Measurements from ENCODE around the gene MATK.
A peak's percentile ranks its signal among the peaks of the same experiment; 100 is the strongest.
"Not testable (repeated sequence)": the region's sequence is repeated elsewhere in the genome, so short reads cannot be mapped to it uniquely, and the experiment has no call there.

The MATK gene

DNA sequence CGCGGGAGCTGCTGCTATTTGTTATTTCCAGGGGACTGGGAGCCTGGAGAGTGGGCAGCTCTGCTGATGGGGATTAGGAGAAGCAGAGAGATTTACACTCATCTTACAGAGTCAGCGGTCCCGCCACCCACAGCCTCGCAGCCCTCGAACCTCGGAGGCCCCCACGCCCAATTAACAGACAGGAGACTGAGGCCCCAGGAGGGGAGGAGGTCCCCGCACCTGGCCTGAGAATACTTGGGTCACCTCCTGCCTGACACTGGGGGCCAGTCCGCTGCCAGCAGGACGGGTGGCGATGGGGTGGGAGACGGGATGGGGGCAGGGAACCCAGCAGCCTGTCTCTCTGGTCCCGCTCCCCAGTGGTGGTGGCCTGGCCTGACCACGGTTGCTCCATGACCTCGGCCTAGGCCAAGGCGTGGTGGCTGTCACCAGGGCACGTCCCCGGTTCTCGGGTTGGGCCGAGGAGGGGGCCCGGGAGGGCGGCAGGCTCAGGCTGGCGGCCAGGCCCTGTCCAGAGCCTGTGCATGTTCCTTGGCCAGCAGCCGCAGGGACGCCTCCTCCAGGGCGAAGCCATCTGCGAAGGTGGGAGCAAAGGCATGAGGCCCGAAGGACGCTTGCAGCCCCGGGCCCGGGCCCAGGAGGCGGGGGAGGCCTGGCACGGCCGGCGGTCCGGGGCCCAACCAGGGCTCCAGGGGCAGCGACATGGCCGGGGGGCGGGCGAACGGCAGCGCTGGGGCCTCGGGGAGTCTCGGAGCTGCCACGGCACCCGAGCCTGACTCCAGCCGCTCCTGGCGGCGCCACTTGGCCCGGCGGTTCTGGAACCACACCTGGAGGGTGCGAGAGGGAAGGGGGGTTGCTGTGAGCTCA, 15.8 kb downstream of the MATK start:
- DNase-seq = no peak

DNA sequence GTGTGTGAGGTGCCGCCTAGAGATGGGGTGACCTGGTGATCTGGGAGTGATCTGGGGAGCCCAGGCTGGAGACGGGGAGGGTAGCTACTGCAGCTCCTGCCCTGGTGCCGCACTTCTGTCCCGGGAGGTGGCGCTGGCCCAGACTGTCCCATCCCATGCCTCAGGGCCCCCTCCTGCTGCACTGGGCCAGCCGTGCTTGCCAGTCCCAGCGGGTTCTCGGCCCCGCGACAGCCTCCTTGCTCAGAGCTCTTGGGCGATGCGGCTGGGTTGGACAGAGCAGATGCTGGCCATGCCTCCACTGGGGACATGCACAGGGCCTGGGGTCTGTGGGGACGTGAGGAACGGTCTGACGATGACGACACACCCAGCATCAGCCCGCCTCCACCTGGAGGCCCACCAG, 16.7 kb downstream of the MATK start:
- no peak for DNase-seq

DNA sequence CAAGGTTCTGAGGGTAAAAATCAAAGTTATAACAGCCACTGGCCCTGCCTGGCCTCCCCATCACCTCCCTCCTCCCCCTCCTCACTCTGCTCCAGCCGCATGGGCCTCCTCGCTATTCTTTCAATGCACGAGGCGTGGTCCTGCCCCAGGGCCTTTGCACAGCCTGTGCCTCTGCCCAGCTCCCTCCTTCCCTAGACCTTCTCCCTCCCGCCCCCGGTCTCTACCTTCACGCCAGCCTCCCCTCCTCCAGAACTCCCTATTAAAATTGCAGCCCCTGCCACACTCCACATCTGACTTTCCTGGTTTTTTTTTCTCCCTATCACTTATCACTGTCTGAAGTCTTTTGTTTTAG, 17.5 kb downstream of the MATK start:
- no peak for DNase-seq

DNA sequence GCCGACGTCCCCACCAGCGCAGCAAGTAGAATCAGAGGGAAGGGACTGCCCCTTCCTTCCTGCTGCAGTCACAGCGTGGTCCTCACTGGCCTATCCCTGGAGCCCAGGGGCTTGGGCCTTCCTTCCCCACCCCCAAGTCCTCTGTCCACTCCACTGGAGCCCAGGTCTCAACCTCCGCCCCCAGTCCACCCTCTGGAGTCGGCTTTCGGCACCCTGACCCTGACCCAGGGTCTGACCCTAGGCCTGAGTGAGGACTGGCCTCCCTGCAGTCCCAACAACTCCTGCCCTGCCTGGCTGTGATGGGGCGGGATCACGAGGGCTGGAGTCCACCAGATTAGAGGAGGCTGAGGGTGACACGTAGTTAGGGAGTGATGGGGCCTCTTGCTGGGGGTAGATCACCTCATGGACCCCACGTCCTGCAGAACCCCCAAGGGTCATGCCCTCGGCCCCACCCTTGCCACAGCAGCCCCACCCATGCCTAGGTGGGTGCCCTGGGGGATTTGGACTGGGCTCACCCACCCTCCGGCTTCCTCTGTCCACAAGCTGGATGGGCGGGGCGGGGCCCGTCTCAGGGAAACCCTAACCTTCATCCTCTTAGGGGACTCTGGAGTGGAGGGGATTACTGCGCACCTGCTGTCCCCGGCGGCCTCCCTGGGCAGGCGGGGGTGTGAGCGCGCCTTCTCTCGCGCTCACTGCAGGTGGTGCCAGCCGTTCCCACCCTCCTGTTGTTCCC, 18.0 kb downstream of the MATK start:
- no peak for DNase-seq

DNA sequence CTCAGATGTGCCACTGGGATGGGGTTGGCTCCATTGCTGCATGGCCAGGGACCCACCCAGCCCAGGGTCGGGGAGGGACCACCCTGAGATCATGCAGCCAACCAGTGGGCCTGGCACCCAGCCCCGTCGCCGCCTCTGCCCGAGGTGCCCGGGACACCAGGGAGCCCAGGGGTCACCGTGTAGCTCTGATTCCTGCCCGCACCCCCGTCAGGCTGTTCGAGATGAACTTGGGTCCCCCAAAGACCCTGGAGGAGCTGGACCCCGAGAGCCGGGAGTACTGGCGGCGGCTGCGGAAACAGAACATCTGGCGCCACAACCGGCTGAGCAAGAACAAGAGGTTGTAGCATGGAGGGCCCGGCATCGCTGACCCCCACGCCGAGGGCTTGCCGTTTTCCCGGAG, 19.1 kb downstream of the MATK start:
- no peak for DNase-seq

DNA sequence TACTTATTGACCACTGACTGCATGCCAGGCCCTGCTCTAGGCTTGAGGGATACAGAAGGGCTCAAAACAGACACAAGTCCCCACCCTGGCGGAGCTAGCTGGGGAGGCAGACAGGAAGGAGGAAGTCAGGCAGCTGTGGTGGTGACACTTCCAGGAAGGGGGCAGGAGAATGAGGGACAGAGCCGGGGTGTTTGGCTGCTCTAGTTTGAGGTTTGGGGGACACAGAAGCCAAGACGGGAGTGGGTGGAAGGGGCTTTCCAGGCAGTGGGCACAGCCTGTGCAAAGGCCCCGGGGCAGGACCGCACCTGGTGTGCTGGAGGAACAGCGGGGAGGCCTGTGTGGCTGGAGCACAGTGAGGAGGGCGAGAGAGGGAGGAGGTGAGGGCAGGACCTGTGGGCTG, 19.7 kb downstream of the MATK start:
- DNase-seq = no peak

DNA sequence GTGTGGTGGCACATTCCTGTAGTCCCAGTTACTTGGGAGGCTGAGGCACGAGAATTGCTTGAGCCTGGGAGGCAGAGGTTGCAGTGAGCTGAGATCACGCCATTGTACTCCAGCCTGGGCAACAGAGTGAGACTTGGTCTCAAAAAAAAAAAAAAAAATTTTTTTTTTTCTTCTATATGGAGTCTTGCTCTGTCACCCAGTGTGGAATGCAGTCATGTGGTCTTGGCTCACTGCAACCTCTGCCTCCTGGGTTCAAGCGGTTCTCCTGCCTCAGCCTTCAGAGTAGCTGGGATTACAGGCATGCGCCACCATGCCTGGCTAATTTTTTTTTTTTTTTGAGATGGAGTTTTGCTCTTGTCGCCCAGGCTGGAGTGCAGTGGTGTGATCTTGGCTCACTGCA, 20.4 kb downstream of the MATK start:
- DNase-seq = not testable (repeated sequence)

DNA sequence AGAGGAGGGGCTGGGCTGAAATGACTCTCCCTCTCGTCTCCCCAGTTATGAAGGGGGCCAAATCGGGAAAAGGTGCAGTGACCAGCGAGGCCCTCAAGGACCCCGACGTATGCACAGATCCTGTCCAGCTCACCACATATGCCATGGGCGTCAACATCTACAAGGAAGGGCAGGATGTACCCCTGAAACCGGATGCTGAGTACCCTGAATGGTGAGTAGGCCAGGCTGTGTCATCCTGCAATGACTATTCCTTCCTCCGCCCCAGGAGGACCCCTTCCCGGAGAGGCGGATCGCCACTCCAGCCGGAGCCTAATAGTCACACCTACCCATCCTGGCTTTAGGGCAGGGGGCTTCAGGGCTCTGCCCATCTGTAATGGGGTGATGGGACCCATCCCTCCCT, 21.1 kb downstream of the MATK start:
- DNase-seq = no peak

DNA sequence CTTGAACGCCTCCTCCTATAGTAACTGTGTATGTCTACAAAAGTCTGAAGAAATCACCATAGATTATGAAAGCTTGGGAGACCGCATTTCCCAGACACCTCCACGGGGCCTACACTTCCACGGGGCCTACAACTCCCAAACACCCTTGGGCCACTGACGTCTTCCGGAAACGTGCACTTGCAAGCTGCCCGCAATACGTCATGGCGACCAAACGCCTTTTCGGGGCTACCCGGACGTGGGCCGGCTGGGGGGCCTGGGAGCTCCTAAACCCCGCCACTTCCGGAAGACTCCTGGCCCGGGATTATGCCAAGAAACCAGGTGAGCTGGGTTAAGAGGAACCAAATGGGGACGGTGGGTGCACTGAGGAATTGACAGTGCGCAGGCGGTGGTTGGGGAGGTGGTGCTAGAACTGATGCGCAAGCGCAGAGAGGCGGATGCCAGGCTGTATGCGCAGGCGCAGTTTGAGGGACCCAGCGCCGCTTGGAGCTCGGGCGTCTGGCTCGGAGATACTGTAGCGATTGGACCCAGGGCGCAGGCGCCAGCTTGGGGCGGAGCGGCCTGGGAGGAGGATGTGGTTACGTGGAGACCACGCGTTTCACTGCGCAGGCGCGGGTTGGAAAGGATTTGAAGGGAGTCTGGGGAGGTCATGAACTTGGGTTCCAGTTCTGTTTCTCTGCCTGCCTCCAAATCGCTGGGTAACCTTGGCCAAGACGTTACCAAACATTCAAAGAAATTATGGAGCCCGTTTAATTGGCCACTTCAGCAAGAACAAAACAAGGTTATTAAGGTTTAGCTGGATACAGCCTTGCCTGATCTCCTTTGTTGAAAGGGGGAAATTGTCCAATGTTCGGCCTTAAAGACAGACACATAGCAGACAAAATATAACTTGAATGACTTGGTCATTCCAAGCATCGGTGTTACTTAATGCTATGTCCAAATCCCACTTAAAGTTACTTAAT, 23.4 kb downstream of the MATK start, which contains the start of gene MRPL54:
Gene MRPL54, plus strand, starts transcription at position 182 of the 959 bp plus-strand sequence. Its CDS starts 19 bp downstream, at position 201.
- DNase-seq = peak; percentile 99

DNA sequence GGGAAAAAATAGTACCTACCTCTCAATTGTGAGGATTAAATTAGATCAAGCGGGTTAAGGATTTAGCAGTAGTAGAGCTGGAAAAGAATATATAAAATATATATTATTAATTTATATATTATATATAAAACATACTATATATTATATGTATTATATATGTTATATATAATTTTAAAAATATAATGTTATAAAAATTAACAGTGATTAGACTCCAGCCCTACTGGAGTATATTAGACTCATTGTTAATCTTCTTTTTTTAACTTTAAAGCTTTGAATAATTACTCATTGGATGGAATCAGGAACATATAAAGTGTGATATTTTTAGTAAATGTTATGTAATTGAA, 24.1 kb downstream of the MATK start:
- no peak for DNase-seq

DNA sequence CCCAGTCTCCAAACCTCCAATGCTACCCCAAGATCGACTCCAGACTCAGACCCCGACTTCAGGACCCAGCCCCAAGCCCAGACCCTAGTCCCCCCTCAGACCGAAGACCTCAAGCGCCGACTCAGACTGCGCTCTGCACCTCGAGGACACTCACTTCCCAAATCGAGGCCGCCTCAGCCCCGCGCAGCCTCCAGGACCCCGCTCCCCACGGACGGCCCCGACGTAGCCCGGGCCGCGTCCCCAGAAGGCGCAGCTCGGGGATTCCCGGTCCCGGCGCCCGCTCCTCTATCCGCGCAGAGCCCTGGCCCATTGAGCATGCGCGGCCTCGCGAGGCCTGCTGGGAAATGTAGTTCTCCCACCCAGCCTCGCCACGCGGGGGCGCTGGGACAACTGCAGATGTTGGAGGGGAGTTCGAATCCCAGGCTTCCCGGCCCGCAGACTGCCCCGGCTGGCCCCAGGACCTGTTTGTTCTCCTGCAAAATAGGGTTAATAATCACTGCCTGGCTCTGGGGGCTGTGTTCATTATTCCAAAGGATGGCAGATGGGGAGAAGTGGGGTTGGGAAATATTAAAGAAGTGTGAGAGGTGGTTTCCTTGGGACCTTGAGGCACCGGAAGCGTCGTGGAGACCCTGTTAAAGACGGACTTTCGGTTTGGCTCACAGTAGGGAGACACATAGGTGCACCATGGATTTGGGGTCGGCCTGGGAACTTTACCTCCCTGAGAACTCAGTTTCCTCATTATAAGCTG, 24.6 kb downstream of the MATK start, which contains the start of gene APBA3:
Gene APBA3, minus strand, starts transcription at position 311 of the 748 bp plus-strand sequence. CDS start 1,428 bp downstream, outside the sequence.
- DNase-seq = peak; percentile 76

DNA sequence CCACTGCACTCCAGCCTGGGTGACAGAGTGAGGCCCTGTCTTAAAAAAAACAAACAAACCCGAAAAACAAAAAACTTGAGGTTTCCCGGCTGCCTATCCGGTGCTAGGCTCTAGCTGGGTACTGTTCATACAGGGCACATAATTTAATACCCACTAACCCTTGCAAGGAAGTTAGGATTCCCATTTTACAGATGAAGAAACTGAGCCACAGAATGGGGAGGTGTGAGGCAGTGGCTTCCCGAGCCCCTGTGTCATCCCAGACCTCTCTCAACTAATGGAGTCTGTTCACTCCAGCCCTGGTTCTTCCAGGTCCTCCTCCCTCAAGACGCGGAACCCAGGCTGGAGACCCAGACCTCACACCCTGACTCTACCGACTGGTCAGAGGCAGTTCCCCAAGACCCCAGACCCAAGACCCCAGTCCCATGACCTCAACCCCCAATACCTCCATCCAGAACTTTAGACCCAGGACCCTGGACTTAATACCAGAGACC, 25.3 kb downstream of the MATK start:
- no peak for DNase-seq

DNA sequence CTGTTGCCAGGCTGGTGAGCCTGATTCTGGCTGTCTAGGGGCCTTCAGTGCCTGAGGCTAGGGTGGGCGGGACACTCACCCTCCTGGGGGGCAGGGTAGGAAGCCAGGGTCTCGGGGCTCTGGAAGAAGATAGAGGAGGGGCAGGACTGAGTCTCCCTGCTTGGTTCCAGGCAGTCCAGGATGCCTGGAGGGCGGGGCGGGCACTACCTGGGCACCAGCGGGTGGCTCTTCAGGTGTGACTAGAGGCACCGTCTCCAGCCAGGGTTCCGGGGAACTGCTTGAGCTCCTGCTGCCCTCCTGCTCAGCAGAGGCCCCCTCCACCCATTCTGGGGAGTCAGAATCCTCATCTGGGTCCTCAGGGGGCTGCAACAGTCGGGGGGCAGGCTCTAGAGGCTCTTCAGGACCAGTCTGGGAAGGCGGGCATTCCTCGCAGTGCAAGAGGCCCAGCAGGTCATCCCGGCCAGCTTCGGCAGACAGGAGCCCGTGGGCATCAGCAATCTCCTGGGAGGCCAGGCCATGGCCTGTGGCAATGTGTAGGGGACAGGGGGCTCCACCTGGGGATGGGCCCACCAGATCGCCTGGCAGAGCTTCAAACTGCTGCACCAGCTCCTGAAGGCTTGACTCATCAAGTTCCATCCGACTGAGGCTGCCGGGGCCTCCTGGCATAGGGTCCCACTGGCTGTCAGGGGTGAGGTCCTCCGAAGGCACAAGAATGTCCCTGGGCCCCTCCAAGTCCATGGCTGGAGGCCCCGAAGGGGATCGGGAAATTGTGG, 26.5 kb downstream of the MATK start:
- no peak for DNase-seq

DNA sequence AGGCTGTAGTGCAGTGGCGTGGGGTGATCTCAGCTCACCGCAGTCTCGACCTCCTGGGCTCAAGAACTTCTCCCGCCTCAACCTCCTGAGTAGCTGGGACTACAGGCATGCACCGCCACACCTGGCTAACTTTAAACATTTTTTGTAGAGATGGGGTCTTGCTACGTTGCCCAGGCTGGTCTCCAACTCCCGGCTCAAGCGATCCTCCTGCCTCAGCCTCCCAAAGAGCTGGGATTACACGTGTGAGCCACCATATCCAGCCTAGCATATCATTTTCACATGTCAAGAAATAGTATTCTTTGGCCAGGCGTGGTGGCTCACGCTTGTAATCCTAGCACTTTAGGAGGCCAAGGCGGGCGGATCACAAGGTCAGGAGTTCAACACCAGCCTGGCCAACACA, 27.9 kb downstream of the MATK start:
- DNase-seq = not testable (repeated sequence)

DNA sequence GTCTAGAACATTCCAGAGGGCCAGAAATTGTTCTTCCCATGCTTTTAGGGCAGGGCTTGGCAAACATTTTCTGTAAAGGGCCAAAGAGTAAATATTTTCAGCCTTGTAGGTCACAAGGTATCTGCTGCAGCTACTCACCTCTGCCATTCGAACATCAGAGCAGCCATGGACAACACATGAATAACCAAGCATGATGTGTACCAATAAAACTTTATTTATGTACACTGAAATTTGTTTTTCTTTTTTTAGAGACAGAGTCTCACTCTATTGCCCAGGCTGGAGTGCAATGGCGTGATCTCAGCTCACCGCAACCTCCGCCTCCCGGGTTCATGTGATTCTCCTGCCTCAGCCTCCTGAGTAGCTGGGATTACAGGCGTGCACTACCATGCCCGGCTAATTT, 28.5 kb downstream of the MATK start:
- DNase-seq = not testable (repeated sequence)

DNA sequence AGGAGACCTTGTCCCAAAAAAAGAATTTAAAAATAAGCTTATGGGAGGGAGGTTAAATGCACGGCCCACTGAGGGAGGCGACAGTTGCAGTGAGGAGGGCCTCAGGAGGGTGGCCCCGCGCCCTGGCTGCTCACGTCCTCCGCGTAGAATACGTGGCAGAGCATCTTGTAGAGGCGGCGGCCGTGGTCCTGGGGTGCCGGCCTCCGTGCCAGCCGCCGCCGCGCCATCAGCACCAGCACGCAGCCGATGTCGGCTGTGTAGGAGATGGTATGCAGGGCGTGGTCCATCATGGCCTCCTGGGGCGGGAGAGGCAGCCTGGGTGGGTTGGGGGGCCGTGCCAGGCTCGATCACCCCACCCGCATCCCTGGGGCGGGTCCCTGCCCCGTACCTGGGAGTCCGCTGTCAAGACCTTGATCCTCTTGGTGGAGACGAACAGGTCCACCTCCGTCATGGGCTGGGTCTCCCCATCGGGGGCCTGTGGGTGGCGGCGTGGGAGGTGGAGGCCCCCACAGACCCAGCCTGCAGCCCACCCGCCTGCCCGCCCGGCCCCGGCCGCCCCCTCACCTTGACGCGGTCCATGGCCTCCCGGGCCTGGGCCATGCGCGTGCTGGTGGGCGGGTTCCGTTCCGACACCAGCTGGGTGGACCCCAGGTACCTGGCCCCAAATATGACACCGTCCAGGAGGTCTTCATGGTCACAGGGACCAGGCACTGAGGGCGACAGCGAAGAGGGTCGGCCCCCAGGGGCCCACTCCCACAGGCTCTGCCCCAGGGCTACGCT, 32.4 kb downstream of the MATK start:
- no peak for DNase-seq

DNA sequence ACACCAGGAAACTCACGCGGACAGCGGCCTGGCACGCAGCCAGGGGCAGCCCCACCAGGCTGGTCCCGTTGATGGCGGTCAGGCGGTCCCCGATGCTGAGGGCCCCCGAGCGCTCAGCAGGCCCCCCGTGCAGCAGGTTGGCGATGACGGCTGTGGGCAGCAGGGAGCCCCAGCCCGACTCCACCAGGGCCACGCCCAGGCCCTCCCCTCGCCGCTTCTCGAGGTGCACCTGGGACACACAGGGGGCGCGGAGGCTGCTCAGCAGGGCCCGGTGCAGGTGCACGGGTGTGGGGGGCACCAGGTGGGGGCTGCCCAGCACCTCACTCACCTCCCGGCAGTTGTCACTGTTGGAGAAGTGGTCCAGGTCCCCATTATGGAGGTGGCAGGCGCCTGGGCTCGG, 33.7 kb downstream of the MATK start:
- no peak for DNase-seq

DNA sequence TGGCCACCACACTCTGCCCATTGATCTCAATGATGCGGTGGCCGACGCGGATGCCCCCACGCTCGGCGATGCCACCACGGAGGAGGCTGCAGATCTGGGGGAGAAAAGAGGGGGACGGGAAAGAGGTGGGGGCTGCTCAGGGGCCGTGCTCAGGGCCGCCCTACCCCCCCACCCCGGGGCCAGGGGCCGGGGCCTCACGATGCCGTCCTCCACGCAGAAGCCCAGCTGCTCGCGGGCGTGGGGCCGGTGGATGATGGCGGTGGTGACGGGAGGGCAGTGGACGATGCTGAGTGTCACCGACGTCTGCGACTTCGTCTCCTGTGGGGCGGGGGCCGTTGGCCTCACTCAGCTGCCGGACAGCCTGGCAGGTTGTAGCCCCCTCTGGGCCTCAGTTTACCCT, 34.9 kb downstream of the MATK start:
- DNase-seq = no peak

DNA sequence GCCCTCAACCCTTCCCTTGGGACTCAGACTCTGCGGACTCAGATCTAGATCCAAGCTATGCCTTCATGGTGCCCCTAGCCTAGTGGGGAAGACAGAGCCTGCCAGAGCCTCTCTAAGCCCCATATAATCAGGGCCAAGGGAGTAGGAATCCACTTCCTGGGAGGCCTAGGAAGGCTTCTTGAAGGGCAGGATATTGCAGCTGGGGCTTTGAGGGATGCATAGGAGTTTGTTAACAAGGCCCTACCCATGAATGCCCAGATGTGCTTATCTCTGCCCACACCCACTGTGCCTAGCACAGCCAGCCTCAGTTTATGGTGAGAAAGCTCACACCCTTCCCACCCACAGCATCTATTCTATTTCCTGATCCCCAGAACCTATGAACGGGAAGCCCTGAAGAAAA, 36.0 kb downstream of the MATK start:
- DNase-seq = no peak

DNA sequence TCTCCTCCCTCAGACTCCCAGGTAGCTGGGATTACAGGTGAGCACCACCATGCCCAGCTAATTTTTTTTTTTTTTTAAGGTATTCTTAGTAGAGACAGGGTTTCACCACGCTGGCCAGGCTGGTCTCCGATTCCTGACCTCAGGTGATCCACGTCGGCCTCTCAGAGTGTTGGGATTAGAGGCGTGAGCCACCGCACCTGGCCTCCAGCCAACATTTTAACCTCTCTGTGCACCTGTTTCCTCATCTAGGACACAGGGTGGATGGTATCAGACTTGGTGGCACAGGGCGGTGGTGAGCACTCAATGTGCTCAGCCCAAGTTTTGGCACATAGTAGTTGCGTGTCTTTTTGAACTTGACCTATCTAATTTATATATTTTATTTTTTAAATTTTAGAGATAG, 37.2 kb downstream of the MATK start:
- no peak for DNase-seq

All from NCI-H1092 treated with DMSO at 0.1 percent for 48 hours (cell line).